Loucy (cell line): ENCODE results near the gene UAP1L1.

Source experiments
- CTCF ChIP-seq: fragments of 200-600 bp; sonication (generic); conservative IDR thresholded peaks from 2 replicates; pipeline ENCODE4 v1.5.1; 2014; ENCODE audit warnings: mild to moderate bottlenecking, antibody characterized with exemption, low read length
- EZH2phosphoT487 ChIP-seq: fragments of 200-600 bp; IDR thresholded peaks from 2 replicates; pipeline ENCODE4 v1.6.1; 2018; ENCODE audit warnings: antibody characterized with exemption, mild to moderate bottlenecking, moderate library complexity, borderline replicate concordance

GRCh38 chr9:137123468-137123837 lies 46.1 kb downstream of the UAP1L1 start:
- TF ChIP-seq CTCF (no peak), EZH2phosphoT487 (no peak)
